IPS-15b (cell line): ENCODE data around the gene RARS1.
A peak's percentile ranks its signal among the peaks of the same experiment; 100 is the strongest.

Source experiments
- H3K27me3 ChIP-seq: one replicate; pipeline ENCODE4 v1.6.1; 2013; ENCODE audit warnings: low read length; ENCODE audit not compliant: control insufficient read depth, insufficient read depth
- H3K36me3 ChIP-seq: one replicate; pipeline ENCODE4 v1.6.1; 2013; ENCODE audit warnings: low read length; ENCODE audit not compliant: control insufficient read depth, insufficient read depth
- H3K4me1 ChIP-seq: one replicate; pipeline ENCODE4 v1.6.1; 2013; ENCODE audit warnings: mild to moderate bottlenecking, low read length; ENCODE audit not compliant: control insufficient read depth, insufficient read depth
- H3K4me3 ChIP-seq: one replicate; pipeline ENCODE4 v1.5.1; 2013; ENCODE audit warnings: low read depth, low read length
- H3K9ac ChIP-seq: one replicate; pipeline ENCODE4 v1.6.1; 2013; ENCODE audit warnings: low read depth, mild to moderate bottlenecking, low read length
- H3K9me3 ChIP-seq: one replicate; pipeline ENCODE4 v1.6.1; 2013; ENCODE audit warnings: mild to moderate bottlenecking, low read length; ENCODE audit not compliant: control insufficient read depth, insufficient read depth

RARS1 gene

DNA sequence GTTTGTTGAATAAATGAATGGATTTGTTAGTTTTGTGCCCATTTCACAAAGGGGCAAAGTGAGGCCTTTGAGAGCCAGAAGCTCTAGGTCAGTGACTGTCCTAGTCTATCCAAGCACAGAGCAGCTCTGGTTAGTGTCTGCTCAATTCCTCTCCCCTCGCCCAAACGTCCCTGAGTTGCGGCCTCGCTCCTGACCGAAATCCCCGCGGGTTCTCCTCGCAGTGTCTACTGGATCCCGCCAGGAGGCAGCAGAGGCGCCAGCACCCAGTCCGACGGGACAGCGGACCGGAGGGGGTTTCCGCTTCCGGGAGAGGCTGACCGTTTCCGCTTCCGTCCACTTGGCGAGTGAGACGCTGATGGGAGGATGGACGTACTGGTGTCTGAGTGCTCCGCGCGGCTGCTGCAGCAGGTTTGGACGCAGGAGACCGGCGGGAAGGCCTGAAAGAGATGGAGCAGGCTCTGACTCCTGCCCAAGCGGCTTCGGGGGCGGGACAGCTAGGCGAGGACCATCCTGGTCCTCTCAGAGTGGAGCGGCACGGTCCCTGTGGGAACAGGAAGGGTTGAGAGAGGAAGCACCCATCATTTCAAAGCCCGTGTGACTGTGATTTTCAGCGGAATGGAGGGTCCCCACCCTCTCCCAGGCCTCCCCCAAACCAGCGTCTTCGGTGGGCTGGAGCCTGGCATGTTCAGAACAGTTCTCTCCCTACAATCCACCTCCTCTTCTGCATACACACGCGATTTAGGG lies at the start of gene RARS1:
Gene RARS1 (plus strand): TSS at position 336 of the 744 bp plus-strand sequence. CDS start 28 bp downstream, at position 364.
- Histone ChIP-seq H3K36me3 (peaks cover 8% of the 10 kb centered on the region), H3K4me3 (peak within 1 kb of the TSS; percentile 97), H3K9me3 (no peaks in the 10 kb centered on the region), H3K4me1 (peaks cover 2% of the 10 kb centered on the region), H3K9ac (peak within 1 kb of the TSS; percentile 95), H3K27me3 (no peaks in the 10 kb centered on the region)

DNA sequence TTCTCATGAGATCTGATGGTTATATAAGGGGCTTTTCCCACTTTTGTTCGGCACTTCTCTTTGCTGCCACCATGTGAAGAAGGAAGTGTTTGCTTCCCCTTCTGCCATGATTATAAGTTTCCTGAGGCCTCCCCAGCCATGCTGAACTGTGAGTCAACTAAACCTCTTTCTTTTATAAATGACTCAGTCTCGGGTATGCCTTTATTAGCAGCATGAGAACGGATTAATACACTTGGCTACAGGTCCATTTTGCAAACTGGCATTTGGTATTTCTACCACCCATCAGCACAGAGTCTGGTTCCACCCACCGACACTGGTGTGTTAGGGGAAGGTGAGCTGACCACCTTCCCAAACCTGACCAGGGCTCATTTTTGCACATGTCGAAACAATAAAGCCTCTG lies 47.9 kb upstream of the RARS1 start:
- Histone ChIP-seq H3K4me3 (no peak overlapping the region), H3K36me3 (peaks cover 13% of the 10 kb centered on the region), H3K9me3 (no peaks in the 10 kb centered on the region), H3K27me3 (no peaks in the 10 kb centered on the region), H3K4me1 (peaks cover 3% of the 10 kb centered on the region), H3K9ac (no peak overlapping the region)

DNA sequence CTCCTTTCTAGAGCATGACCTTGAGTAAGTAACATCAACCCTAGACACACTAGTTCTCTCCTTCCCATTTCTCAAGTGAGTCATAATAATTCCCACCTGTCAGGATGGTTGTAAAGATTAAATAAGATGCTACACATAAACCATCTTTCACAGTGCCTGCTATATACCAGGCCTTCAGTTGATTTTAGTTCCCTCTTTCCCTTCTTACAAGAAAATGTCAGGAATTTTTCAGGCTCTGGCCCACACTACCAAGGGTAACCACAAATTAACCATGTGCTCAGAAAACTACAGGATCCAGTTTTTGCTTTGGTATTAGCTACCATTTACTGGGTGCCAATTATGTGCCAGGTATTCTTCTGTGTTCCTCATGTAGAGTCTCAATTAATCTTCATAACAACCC lies 42.7 kb upstream of the RARS1 start:
- Histone ChIP-seq H3K4me3 (no peak overlapping the region), H3K4me1 (no peaks in the 10 kb centered on the region), H3K9ac (no peak overlapping the region), H3K36me3 (peaks cover 13% of the 10 kb centered on the region), H3K9me3 (no peaks in the 10 kb centered on the region), H3K27me3 (no peaks in the 10 kb centered on the region)

DNA sequence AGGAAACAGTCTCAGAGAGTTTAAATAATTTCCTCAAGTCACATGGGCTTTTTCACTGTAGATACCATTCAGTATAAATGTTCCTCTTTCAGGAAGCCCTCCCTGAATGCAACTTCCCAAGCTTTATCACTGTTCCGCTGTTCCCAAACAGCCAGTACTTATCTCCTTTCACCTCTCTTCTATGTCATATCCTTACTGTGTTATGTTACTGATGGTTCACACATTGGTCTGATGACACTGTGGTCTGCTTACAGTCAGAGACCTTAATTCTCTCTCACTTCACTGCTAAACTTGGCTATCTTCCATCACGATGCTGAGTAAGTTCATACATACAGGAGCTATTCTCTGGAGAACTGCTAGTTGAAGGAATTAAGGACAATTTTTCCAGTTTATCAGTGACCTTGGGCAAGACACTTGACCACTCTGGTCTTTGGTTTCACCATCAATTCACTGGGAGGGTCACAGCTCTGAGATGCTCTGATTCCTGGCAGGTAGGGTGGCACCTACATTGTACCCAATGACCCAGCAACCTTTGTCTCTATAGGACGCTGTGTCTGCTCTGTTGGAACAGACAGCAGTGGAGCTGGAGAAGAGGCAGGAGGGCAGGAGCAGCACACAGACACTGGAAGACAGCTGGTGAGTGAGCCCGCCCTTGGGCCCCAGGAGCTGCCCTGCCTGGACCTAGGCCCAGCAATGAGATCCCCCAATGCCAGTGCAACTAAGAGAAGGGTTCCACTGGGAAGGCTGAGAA lies 42.1 kb upstream of the RARS1 start:
- peaks cover 13% of the 10 kb centered on the region for H3K36me3 ChIP-seq
- H3K9ac ChIP-seq = no peak overlapping the region
- H3K4me1 ChIP-seq = no peaks in the 10 kb centered on the region
- no peaks in the 10 kb centered on the region for H3K27me3 ChIP-seq
- no peaks in the 10 kb centered on the region for H3K9me3 ChIP-seq
- H3K4me3 ChIP-seq = no peak overlapping the region

DNA sequence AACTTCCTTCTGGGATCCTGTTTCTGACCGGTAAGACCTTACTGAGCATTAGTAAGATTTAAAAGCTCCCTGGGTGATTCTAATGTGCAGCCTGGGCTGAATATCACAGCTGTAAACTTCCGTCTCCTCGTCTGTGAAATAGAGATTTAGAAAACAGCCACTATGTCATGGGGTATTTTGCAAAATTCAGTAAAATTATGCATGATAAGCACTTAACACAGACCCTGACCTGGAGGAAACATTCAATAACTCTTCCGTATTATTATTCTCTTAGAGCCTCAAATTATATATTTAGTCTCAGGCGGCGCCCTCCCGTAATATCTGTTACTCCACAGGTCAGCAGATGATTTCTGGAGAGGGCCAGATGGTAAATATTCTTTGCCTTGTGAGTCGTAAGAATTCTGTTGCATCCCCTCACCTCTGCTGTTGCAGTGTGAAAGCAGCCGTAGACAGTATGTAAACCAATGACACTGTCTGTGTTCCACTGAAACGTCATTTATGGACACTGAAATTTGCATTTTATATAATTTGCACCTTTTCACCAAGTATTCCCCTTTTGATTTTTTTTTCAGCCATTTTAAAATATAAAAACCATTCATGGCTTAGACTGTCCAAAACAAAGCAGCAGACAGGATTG lies 39.2 kb upstream of the RARS1 start:
- Histone ChIP-seq H3K9ac (no peak overlapping the region), H3K27me3 (no peaks in the 10 kb centered on the region), H3K36me3 (peaks cover 9% of the 10 kb centered on the region), H3K9me3 (no peaks in the 10 kb centered on the region), H3K4me1 (no peaks in the 10 kb centered on the region), H3K4me3 (no peak overlapping the region)

DNA sequence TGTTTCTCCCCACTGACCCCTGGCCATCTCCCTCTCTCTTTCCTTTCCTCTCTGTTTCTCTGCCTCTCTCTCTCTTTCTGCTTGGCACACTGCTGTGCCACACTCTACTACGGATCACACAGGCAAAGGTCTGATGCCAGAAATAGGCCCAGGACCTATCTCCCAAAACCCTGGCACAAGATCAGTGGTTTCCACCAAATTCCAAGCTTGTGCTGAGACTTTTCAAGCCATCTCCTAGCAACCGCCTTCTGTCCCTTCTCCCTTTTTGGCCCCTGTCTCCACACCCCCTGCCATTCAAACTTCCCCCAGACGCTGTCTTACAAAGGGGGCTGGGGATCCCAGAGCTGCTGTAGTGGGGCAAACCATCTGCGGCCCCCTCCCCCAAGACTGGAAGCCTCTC lies 38.5 kb upstream of the RARS1 start:
- H3K9me3 ChIP-seq = no peaks in the 10 kb centered on the region
- H3K4me3 ChIP-seq = no peak overlapping the region
- peaks cover 9% of the 10 kb centered on the region for H3K36me3 ChIP-seq
- no peaks in the 10 kb centered on the region for H3K4me1 ChIP-seq
- no peaks in the 10 kb centered on the region for H3K27me3 ChIP-seq
- no peak overlapping the region for H3K9ac ChIP-seq

DNA sequence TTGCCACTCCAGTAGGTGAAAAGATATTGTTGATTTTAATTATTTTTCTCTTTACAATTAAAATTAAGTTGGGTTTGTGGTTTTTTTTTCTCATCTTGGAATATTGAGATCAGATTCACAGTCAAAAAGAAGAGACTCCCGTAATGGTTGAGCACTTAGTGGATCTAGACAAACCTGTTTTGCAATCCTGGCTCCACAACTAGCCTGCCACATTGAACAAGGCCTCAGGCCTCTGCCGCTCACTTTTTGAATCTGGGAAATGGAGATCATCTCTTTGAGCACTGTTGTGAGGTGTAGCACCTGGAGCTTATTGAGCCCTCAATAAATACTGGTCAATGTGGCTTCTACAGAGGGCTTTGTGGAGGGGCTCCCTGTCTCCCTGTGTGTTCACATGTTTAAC lies 37.1 kb upstream of the RARS1 start:
- H3K4me3 ChIP-seq = no peak overlapping the region
- H3K9me3 ChIP-seq = no peaks in the 10 kb centered on the region
- no peaks in the 10 kb centered on the region for H3K4me1 ChIP-seq
- H3K27me3 ChIP-seq = no peaks in the 10 kb centered on the region
- peaks cover 8% of the 10 kb centered on the region for H3K36me3 ChIP-seq
- H3K9ac ChIP-seq = no peak overlapping the region

DNA sequence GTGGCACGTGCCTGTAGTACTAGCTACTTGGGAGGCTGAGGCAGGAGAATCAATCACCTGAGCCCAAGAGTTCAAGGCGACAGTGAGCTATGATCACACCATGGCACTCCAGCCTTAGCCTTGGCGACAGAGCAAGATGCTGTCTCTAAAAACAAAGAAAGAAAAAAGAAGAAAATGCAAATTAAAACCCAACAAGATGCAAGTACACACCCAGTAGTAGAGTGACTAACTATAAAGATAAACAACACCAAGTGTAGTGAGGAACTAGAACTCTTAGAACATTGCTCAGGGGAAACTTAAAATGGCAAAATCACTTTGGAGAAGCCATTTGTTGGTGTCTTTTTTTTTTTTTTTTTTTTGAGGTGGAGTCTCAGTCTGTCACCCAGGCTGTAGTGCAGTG lies 34.7 kb upstream of the RARS1 start:
- Histone ChIP-seq H3K9ac (no peak overlapping the region), H3K4me3 (no peak overlapping the region), H3K9me3 (no peaks in the 10 kb centered on the region)

DNA sequence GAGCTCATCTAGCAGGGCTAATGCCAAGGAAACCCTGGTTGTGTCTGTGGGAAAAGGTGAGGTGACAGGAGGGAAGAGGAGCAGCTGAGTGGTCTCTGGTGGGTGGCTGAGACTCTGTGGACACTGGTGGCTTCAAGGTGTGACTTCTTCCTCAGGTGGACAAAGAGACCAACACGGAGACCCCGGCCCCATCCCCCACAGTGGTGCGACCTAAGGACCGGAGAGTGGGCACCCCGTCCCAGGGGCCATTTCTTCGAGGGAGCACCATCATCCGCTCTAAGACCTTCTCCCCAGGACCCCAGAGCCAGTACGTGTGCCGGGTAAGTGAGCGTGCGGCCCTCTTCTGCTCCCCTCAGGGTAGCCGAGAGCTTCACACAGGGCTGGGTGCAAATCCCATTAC lies 31.1 kb upstream of the RARS1 start:
- H3K4me3 ChIP-seq = no peak overlapping the region
- peaks cover 17% of the 10 kb centered on the region for H3K36me3 ChIP-seq

More for the DNA sequence above, 34.7 kb upstream of the RARS1 start:
- H3K4me1 ChIP-seq = no peaks in the 10 kb centered on the region
- no peaks in the 10 kb centered on the region for H3K27me3 ChIP-seq
- H3K36me3 ChIP-seq = peaks cover 3% of the 10 kb centered on the region

DNA sequence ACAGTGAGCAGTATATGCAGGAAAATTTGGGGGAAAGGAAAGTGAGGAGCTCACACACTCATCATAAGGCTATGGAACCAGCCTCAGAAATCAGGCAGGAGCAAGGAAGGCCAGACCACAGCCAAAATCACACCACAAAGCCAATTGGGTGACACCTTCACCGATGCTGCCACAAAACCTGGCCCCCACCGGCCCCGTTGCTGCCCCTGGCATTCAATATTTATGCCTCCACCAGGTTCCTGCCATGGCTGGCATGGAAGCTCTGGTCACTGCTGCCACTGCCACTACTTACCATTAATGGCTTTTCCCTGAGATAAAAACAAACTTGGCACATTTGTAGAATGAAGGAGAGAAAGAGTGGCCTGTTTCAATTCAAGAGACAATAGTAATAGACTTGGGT lies 28.7 kb upstream of the RARS1 start:
- Histone ChIP-seq H3K9ac (no peak overlapping the region), H3K27me3 (no peaks in the 10 kb centered on the region), H3K4me1 (no peaks in the 10 kb centered on the region), H3K9me3 (no peaks in the 10 kb centered on the region), H3K4me3 (no peak overlapping the region), H3K36me3 (peaks cover 17% of the 10 kb centered on the region)

More for the DNA sequence above, 31.1 kb upstream of the RARS1 start:
- H3K27me3 ChIP-seq = no peaks in the 10 kb centered on the region
- H3K4me1 ChIP-seq = no peaks in the 10 kb centered on the region
- H3K9ac ChIP-seq = no peak overlapping the region
- no peaks in the 10 kb centered on the region for H3K9me3 ChIP-seq

DNA sequence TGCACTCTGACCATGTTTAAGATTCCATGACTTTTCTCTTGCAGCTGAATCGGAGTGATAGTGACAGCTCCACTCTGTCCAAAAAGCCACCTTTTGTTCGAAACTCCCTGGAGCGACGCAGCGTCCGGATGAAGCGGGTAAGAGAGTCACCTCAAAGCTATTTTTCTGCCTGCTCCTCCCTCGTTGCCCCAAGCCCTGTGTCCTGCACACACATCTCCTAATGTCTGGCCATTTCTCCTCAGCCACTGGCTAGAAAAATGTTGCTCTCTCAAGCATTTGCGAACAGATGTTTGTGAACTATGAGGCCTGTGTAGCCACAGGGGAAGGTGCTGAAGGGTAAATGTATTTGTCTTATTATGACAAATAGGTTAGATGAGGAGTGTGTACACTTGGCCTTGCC lies 25.7 kb upstream of the RARS1 start:
- Histone ChIP-seq H3K36me3 (peaks cover 22% of the 10 kb centered on the region), H3K27me3 (no peaks in the 10 kb centered on the region), H3K4me3 (no peak overlapping the region)

More for the DNA sequence above, 25.7 kb upstream of the RARS1 start:
- Histone ChIP-seq H3K9me3 (no peaks in the 10 kb centered on the region), H3K9ac (no peak overlapping the region), H3K4me1 (no peaks in the 10 kb centered on the region)
